ENCODE data around the gene RSBN1L.

- TF ChIP-seq CTCF (IDR thresholded peaks at IDR 0.05; ENCODE audit: insufficient read depth, low read depth, low read length): peak; percentile 94
- no peak for TF ChIP-seq EZH2 (IDR thresholded peaks at IDR 0.05; ENCODE audit: insufficient read depth, low read length)
Observed at GRCh38 chr7:77759294-77759889, 63.1 kb downstream of the RSBN1L start.

All from astrocyte (in vitro differentiated cells and primary cell).